HG03354 (cell line): Measurements from ENCODE around the gene BMP4.

Source experiments
- ATAC-seq: cut with Tn5 transposase; IDR thresholded peaks from one replicate; pipeline ENCODE4 v1.9.1; 2021; ENCODE audit warnings: mild to moderate bottlenecking; ENCODE audit not compliant: unreplicated experiment, poor library complexity, severe bottlenecking

The BMP4 gene

GRCh38 chr14:53947452-53948204 is 9.0 kb downstream of the BMP4 start:
- ATAC-seq = no peak

- ATAC-seq = no peak
These were observed 9.6 kb downstream of the BMP4 start for GRCh38 chr14:53947094-53947445.

- no peak for ATAC-seq
These were observed 10.1 kb downstream of the BMP4 start for GRCh38 chr14:53946404-53947093.

- ATAC-seq = no peak
These were observed 10.6 kb downstream of the BMP4 start for GRCh38 chr14:53946071-53946403.

- ATAC-seq = no peak
These were observed 12.9 kb downstream of the BMP4 start for GRCh38 chr14:53943751-53944083.

- no peak for ATAC-seq
These were observed 13.5 kb downstream of the BMP4 start for GRCh38 chr14:53942970-53943750.

GRCh38 chr14:53938136-53938837 is 18.3 kb downstream of the BMP4 start:
- ATAC-seq = no peak

- no peak for ATAC-seq
These were observed 21.7 kb downstream of the BMP4 start for GRCh38 chr14:53934778-53935414.

GRCh38 chr14:53932966-53933365 is 23.7 kb downstream of the BMP4 start:
- no peak for ATAC-seq

- ATAC-seq = no peak
These were observed 26.5 kb downstream of the BMP4 start for GRCh38 chr14:53929871-53930715.

- no peak for ATAC-seq
These were observed 29.5 kb downstream of the BMP4 start for GRCh38 chr14:53927171-53927570.

GRCh38 chr14:53925201-53925766 is 31.3 kb downstream of the BMP4 start:
- no peak for ATAC-seq

GRCh38 chr14:53924753-53925152 is 31.9 kb downstream of the BMP4 start:
- no peak for ATAC-seq

GRCh38 chr14:53921027-53921426 is 35.6 kb downstream of the BMP4 start:
- no peak for ATAC-seq

GRCh38 chr14:53916239-53916638 is 40.4 kb downstream of the BMP4 start:
- ATAC-seq = no peak

- no peak for ATAC-seq
These were observed 41.1 kb downstream of the BMP4 start for GRCh38 chr14:53915364-53916014.

GRCh38 chr14:53912021-53912420 is 44.6 kb downstream of the BMP4 start:
- ATAC-seq = no peak

- ATAC-seq = no peak
These were observed 48.2 kb downstream of the BMP4 start for GRCh38 chr14:53908416-53908815.
